Right lobe of liver (tissue), 6 donors: ENCODE measurements around the gene TGFBR2. TPM values are rescaled to one million over a fixed set of nuclear protein-coding genes. Genes with fewer than 3 reads are reported as not detected.

Experiments used
- ATAC-seq, 4 donors: fragments of 200-7000 bp; cut with Tn5 transposase; one replicate each; pipeline ENCODE4 v1.9.1; 2020; ENCODE audit warnings: mild to moderate bottlenecking in 4 of 4, moderate library complexity in 4 of 4
- DNase-seq, 3 donors: peaks; one replicate each; pipeline ENCODE4 v3.0.0-alpha.2; 2020
- H3K27ac ChIP-seq, 3 donors: fragments of 200-600 bp; one replicate each; pipeline ENCODE4 v1.8.0; 2022
- H3K27me3 ChIP-seq, 2 donors: fragments of 200-600 bp; one replicate each; pipeline ENCODE4 v1.8.0; 2022
- H3K36me3 ChIP-seq, 4 donors: fragments of 200-600 bp; sonication (generic) in 1 of 4; one replicate each; pipeline versions ENCODE4 v1.5.1 to v1.8.0; 2017 to 2022; ENCODE audit warnings: control low read depth in 1 of 4
- H3K4me1 ChIP-seq, 4 donors: fragments of 200-600 bp; sonication (generic) in 1 of 4; one replicate each; pipeline versions ENCODE4 v1.5.1 to v1.8.0; 2017 to 2022; ENCODE audit warnings: control low read depth in 1 of 4
- H3K4me3 ChIP-seq, 3 donors: fragments of 200-600 bp; one replicate each; pipeline ENCODE4 v1.8.0; 2022
- H3K9me3 ChIP-seq, 4 donors: fragments of 200-600 bp; sonication (generic) in 1 of 4; one replicate each; pipeline versions ENCODE4 v1.5.1 to v1.8.0; 2017 to 2022; ENCODE audit warnings: control low read depth in 1 of 4
- POLR2A ChIP-seq: fragments of 450-650 bp; IDR thresholded peaks from one replicate; pipeline ENCODE4 v1.6.1; 2017; ENCODE audit warnings: antibody characterized with exemption, mild to moderate bottlenecking
- WGBS: methylation state at CpG from one replicate; pipeline ENCODE4 v1.1.6; 2018; ENCODE audit warnings: low coverage, low lambda C conversion rate; ENCODE audit not compliant: insufficient coverage; ENCODE audit errors: missing lambda C conversion rate; 5-methylcytosine and 5-hydroxymethylcytosine counted together
- intact Hi-C, 2 donors: fragments of 100-400 bp; cut with DNase I; formaldehyde crosslinking; loops; one replicate each; pipeline versions ENCODE4 v1.11.2 to v1.14.1; 2022
- total RNA-seq, 6 experiments: library from RNA; depleted of rRNA in 2 of 6; stranded (reverse); fragments of >200 nt in 2 of 6; fragmentation: NEBNext Ultra II Directional in 3 of 6; extraction: Animal tissue kit (Norgen Biotek cat#: 25700) in 3 of 6; gene quantifications; one replicate each; pipeline versions ENCODE4 v1.1.0 to v1.2.4, GENCODE V29; 2016 to 2023
- TF ChIP-seq, protein P1 (sequence below), 4 donors: fragments of 200-600 bp in 3 of 4; fragments of 450-650 bp in 1 of 4; IDR thresholded peaks; one replicate each; pipeline versions ENCODE4 v1.5.1 to v1.8.0; 2016 to 2022; ENCODE audit warnings: antibody characterized with exemption in 4 of 4, mild to moderate bottlenecking in 2 of 4
- donor health status: DM: no; HTN: yes; CAD: no.
- donor health status: DM: no; HTN: no; CAD: no.
- donor health status: DM: no; HTN: no; CAD: no.
- donor health status: DM: no; HTN: yes; CAD: no.
- donor health status: DM: no; HTN: yes; CAD: no.

Gene TGFBR2
- total RNA-seq, 6 experiments from 2014 or later = 24.9 to 52.6 (median 45.5) TPM

- 82% methylated on average over 3 of the region's 3 CpGs for WGBS
- DNase-seq = no peak
- Histone ChIP-seq H3K27me3 (no peaks in the 10 kb centered on the region), H3K27ac (no peak overlapping the region), H3K9me3 (no peaks in the 10 kb centered on the region), H3K4me3 (no peak overlapping the region), H3K36me3 (no peaks in the 10 kb centered on the region), H3K4me1 (no peaks in the 10 kb centered on the region)
- intact Hi-C loops = no loop called here
- no peak for ATAC-seq
- TF ChIP-seq, protein P1, sequence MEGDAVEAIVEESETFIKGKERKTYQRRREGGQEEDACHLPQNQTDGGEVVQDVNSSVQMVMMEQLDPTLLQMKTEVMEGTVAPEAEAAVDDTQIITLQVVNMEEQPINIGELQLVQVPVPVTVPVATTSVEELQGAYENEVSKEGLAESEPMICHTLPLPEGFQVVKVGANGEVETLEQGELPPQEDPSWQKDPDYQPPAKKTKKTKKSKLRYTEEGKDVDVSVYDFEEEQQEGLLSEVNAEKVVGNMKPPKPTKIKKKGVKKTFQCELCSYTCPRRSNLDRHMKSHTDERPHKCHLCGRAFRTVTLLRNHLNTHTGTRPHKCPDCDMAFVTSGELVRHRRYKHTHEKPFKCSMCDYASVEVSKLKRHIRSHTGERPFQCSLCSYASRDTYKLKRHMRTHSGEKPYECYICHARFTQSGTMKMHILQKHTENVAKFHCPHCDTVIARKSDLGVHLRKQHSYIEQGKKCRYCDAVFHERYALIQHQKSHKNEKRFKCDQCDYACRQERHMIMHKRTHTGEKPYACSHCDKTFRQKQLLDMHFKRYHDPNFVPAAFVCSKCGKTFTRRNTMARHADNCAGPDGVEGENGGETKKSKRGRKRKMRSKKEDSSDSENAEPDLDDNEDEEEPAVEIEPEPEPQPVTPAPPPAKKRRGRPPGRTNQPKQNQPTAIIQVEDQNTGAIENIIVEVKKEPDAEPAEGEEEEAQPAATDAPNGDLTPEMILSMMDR (IDR thresholded peaks at IDR 0.05) = no peak
- TF ChIP-seq POLR2A = no peak
Observed at GRCh38 chr3:30738605-30739004, 132.2 kb downstream of the TGFBR2 start.

DNA sequence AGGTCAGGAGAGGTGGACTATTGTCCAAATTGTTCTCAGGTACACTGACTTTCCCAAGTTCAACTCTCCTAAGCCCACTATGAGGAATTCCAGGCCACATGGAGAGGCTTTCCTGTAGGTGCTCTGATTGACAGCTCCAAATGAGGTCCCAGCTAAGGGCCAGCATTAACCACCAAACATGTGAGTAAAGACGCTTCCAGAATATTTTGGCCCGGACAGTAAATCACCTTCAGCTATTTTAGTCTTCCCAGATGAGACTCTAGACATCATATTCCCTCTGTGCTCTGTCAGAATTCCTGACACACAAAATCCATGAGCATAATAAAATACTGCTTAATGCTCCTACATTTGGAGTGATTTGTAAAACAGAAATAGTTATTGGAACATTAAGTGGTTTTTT lies 135.5 kb downstream of the TGFBR2 start:
- ATAC-seq (no peak), DNase-seq (no peak)
- Histone ChIP-seq H3K36me3 (no peaks in the 10 kb centered on the region), H3K9me3 (no peaks in the 10 kb centered on the region), H3K27ac (no peak overlapping the region), H3K4me1 (no peaks in the 10 kb centered on the region), H3K27me3 (no peaks in the 10 kb centered on the region), H3K4me3 (no peak overlapping the region)
- TF ChIP-seq, protein P1 (IDR thresholded peaks at IDR 0.05) = no peak
- no peak for TF ChIP-seq POLR2A
- intact Hi-C loops = no loop called here
- 100% methylated on average over 2 of the region's 2 CpGs for WGBS

DNA sequence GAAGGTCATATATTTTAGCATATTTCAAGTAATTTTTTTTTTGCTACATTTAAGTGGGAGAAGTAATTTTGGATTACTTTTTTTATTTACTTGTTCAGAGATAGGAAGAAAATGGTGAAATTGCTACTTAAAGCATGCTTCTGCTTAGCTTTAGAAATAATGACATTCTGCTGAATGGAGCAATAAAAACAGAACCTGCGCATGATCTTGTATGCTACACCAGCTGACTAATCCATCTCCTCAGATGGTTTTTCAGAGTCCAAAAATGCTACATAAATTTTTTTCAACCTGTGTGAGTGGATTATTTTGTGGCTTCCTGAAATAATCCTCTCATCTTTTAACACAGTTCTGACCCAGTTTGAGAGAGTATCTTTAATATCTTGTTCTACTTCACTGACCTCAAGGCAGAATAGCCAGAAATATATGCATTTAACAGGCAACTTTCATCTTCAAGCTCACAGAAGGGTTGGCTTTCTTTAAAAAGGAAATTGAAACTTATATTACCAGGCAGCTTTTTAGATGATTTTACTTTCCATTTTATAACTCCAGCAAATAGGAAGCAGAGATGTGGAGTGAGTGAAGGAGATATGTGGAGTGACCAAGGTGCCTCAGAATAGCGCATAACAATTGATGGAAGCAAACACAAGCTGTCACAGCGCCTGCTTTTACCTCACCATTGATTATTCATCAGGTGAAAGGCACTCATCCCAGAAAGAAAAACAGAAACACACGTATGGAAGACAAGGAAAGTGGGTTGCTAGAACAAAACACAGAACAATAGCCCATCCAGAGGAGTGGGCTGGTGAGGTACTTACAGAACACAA lies 136.6 kb downstream of the TGFBR2 start:
- no peak for DNase-seq
- TF ChIP-seq, protein P1 (IDR thresholded peaks at IDR 0.05) = no peak
- no peak for TF ChIP-seq POLR2A
- Histone ChIP-seq H3K4me3 (no peak overlapping the region), H3K4me1 (no peaks in the 10 kb centered on the region), H3K9me3 (no peaks in the 10 kb centered on the region), H3K36me3 (no peaks in the 10 kb centered on the region), H3K27me3 (no peaks in the 10 kb centered on the region), H3K27ac (no peak overlapping the region)
- WGBS = 84% methylated on average over 4 of the region's 4 CpGs
- intact Hi-C loops = no loop called here
- ATAC-seq = no peak
